GM18861 (cell line): ENCODE measurements around the gene FAM181A.

Experiments used
- ATAC-seq: cut with Tn5 transposase; IDR thresholded peaks from one replicate; pipeline ENCODE4 v1.9.1; 2021; ENCODE audit not compliant: unreplicated experiment

The FAM181A gene

GRCh38 chr14:93903342-93904184 is 23.6 kb upstream of the FAM181A start:
- ATAC-seq: no peak

GRCh38 chr14:93905623-93906022 is 21.5 kb upstream of the FAM181A start:
- ATAC-seq: no peak

GRCh38 chr14:93906341-93907329 is 20.5 kb upstream of the FAM181A start:
- ATAC-seq: no peak

GRCh38 chr14:93909429-93910128 is 17.6 kb upstream of the FAM181A start:
- ATAC-seq: no peak

DNA sequence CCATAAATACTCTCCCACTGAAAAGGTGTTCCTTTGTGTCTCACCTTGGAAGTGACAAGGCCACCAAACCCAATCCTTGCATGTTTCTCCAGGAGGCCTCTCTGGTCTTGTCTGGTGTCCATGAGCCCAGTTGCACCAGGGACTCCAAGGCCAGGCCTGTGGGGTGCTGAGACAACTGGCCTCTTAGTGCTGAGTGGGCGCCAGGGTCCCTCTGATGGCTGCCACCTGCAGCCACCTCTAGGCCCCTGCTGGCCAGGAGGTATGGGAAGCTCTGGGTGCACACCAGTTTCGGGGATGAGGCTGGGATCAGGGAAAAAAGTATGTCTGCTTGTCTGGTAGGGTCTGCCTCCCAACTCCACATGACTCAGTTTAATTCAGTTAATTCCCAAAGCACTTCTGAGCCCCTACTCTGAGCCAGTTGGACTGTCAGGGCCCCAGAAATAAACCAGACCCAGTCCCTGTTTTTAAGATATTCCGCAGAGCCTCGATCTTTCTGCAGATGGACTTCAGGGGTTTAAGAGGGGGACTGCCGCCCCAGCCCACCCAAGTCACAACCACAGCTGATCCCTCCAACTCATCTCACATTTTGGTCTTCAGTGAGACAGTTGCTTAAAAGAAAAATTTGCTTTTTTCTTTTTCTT is 15.0 kb upstream of the FAM181A start:
- ATAC-seq: no peak

GRCh38 chr14:93912782-93913181 is 14.4 kb upstream of the FAM181A start:
- ATAC-seq: no peak

DNA sequence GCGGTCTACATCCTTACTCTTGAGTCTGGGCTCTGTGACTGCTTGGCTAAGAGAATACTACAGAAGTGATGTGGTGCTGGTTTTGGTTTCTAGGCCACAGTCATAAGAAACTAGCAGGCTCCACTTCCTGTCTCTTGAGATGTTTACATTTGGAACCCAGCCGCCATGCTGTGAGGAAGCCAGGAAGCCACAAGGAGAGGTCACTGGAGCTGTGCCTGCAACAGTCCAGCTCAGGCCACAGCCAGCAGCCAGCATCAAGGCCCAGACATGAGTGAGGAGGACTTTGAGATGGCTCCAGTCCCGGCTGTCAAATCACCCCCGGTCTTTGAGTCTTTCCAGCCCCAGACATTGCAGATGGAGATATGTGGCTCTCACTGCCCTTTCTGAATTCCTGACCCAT is 12.9 kb upstream of the FAM181A start:
- no peak for ATAC-seq

GRCh38 chr14:93915070-93915705 is 12.0 kb upstream of the FAM181A start:
- no peak for ATAC-seq

DNA sequence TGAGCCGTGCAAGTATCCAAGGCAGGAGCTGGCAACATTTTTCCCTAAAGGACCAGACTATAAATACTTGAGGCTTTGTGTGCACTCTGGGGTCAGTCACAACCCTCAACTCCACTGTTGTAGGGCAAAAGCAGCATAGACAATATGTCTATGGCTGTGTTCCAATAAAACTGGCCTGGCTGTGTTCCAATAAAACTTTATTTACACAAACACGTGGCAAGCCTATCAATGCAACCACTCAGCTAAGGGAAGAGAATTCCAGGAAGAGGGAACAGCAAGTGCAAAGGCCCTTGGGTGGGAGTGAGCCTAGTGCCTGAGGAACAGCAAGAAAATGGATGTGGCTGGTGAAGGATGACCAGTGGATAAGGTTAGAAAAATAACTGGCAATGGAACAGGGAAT is 11.3 kb upstream of the FAM181A start:
- ATAC-seq: no peak

DNA sequence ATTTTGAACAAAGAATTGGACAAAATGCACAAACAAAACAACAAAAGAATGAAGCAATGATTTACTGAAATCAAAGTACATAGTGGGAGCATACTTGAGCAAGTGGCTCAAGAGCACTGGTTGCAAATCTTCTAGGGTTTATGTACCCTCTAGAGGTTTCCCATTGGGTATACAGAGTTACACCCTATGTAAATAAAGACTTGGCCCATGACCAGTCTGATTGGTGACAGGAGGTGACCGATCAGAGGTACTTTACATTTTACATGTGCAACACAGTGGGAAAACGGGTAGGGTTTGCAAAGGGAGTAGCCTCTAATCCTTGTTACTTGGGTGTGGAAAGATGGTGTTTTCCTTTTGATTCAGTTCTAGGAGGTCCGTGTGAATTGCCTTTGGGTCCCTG is 10.6 kb upstream of the FAM181A start:
- no peak for ATAC-seq

GRCh38 chr14:93917141-93917540 is 10.0 kb upstream of the FAM181A start:
- no peak for ATAC-seq

DNA sequence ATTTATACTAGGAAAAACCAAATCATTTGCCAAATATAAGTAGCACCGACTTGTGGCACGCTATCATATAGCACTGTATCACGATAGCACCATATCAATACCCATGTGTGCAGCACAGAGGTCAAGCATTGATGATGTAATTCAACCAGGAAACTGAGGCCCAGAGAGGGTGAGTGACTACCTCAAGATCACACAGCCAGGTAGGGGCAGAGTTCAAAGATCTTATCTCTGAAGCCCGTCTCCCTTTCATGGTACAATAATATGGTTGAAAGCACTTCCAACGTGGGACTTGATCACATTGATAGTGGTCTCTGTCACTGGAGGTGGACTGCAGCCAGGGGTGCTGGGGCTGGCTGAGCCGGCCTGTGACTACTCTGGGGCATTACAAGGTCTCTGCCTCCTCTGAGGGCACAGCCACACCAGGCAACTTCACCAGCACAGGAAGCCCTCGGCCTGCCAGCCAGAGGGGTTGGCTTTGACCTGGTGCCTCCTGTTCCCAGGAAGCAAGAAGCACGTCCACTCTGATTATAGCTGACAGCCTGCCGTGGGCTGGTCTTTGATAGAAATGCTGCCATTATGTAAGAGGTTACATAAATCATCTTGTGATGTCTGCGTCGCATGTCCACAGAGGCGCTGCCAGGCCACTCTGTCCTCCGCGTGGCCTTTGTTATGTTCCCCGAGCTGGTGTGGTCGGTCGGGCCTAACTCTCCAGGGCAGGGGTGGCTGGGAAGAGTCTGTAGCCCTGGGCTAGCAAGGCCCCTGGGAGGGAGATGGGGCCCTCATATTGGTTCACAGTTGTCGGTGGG is 5.9 kb upstream of the FAM181A start:
- ATAC-seq: no peak

DNA sequence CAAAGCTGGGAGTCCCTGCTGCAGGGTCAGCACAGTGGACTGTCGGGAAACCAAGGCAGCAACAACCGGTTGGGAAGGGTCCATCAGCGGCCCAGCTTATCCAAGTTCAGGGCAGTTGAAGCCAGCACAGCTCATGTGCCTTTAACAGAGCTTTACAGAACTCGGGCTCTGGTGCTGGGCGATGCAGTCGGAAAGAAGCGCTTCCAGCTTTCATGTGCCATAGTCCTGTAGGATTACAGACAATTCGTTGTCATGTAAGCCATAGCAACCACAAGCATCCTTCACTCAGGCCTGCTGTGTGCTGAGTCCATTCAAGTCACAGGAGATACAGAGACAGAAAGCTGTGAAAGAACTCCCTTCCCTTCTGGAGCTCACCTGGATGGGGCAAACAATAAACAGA is 3.5 kb upstream of the FAM181A start:
- ATAC-seq: no peak

GRCh38 chr14:93924592-93925355 is 2.4 kb upstream of the FAM181A start:
- no peak for ATAC-seq

DNA sequence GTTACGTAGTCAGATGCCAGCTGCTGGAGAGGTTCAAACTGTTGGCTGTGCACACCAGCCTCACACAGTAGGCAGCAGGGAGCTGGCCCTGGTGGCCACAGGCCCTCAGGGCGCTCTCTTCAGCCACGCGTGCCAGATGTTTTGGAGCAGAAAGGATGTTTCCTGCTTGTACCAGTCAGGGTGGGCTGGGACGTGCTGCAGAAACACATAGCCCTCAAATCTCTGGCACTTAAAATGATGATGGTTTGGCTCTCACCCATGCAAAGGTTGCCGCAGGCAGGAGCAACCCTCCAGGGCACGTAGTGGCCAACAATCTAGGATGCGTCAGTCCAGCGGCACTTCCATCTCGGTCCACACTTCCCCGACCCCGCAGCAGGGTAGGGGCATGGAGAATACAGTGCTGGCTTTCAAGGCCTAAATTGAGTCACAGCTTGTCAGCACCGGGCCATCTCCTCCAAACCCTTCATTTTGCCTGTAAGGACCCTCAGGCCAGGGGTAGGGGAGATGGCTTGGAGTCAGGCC is 1.7 kb upstream of the FAM181A start:
- ATAC-seq: no peak

- no peak for ATAC-seq
Observed at GRCh38 chr14:93926245-93926872, 785 bp upstream of the FAM181A start.

DNA sequence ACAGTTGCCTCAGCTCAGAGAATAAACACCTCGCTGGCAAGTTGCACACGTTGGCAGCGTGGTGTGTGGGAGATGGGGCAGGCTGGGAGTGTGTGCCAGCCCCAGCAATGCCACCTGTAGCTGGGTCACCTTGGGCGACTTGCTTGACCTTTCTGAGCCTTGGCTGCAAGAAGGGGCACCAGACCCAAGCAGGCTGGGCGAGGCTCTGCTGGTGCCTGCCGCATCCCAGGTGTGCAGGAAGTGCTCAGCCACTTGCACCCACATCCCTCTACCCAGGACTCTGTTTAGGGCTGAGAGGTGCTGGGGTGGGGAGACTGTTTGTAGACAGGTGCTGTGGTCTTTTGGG is 629 bp downstream of the FAM181A start:
- no peak for ATAC-seq
